ENCODE data around the gene MAST3.

Gene MAST3

GRCh38 chr19:18160493-18160970 lies 63.0 kb downstream of the MAST3 start:
- peak; percentile 28 for DNase-seq (ENCODE audit: low read depth)

- peak; percentile 75 for DNase-seq (ENCODE audit: low read depth)
Measured at GRCh38 chr19:18160971-18161635, 63.5 kb downstream of the MAST3 start.

- no peak for DNase-seq (ENCODE audit: low read depth)
Measured at GRCh38 chr19:18161636-18162002, 64.0 kb downstream of the MAST3 start.

- no peak for DNase-seq (ENCODE audit: low read depth)
Measured at GRCh38 chr19:18164072-18164471, 66.5 kb downstream of the MAST3 start.

- no peak for DNase-seq (ENCODE audit: low read depth)
Measured at GRCh38 chr19:18165794-18166544, 68.4 kb downstream of the MAST3 start.

- DNase-seq (ENCODE audit: low read depth): no peak
Measured at GRCh38 chr19:18167011-18167410, 69.4 kb downstream of the MAST3 start.

GRCh38 chr19:18167975-18168645 lies 70.5 kb downstream of the MAST3 start:
- DNase-seq (ENCODE audit: low read depth): peak; percentile 63

- no peak for DNase-seq (ENCODE audit: low read depth)
Measured at GRCh38 chr19:18168673-18169381, 71.2 kb downstream of the MAST3 start.

GRCh38 chr19:18170714-18171255 lies 73.2 kb downstream of the MAST3 start:
- DNase-seq (ENCODE audit: low read depth): no peak

GRCh38 chr19:18171605-18172327 lies 74.2 kb downstream of the MAST3 start:
- no peak for DNase-seq (ENCODE audit: low read depth)

- DNase-seq (ENCODE audit: low read depth): no peak
Measured at GRCh38 chr19:18172331-18173053, 74.9 kb downstream of the MAST3 start.

GRCh38 chr19:18173054-18173571 lies 75.5 kb downstream of the MAST3 start:
- no peak for DNase-seq (ENCODE audit: low read depth)

GRCh38 chr19:18173572-18174288 lies 76.2 kb downstream of the MAST3 start, which contains the start of gene IFI30:
TSS of gene IFI30 (plus strand) at chr19:18173813. CDS start at chr19:18173842, 29 bp downstream.
- peak; percentile 60 for DNase-seq (ENCODE audit: low read depth)

- DNase-seq (ENCODE audit: low read depth): no peak
Measured at GRCh38 chr19:18174983-18175382, 77.4 kb downstream of the MAST3 start.

GRCh38 chr19:18176367-18177310 lies 79.1 kb downstream of the MAST3 start:
- DNase-seq (ENCODE audit: low read depth): peak; percentile 37

- DNase-seq (ENCODE audit: low read depth): no peak
Measured at GRCh38 chr19:18179957-18180356, 82.4 kb downstream of the MAST3 start.

- DNase-seq (ENCODE audit: low read depth): no peak
Measured at GRCh38 chr19:18183529-18183928, 86.0 kb downstream of the MAST3 start.

GRCh38 chr19:18185538-18185937 lies 88.0 kb downstream of the MAST3 start:
- no peak for DNase-seq (ENCODE audit: low read depth)
